Activated CD4-positive, alpha-beta T cell treated with anti-CD3 and anti-CD28 coated beads, Interleukin-2, amount 10 ng/mL, durations not matched to agents 7 days and 5 days (primary cell): ENCODE results near the gene GPR107. TPM values are rescaled to one million over a fixed set of nuclear protein-coding genes. Genes with fewer than 3 reads are reported as not detected.
A peak's percentile ranks its signal among the peaks of the same experiment; 100 is the strongest.

ENCODE experiments used
- CTCF ChIA-PET: fragments of 350-600 bp; sonication (Branson Sonifier 250); formaldehyde crosslinking; loops from one replicate; lab custom pipeline; 2021; ENCODE audit warnings: antibody characterized with exemption; lab: Charles Lee
- POLR2A ChIA-PET: fragments of 350-600 bp; sonication (Branson Sonifier 250); formaldehyde crosslinking; loops from one replicate; lab custom pipeline; 2021; ENCODE audit warnings: antibody characterized with exemption; lab: Charles Lee
- DNase-seq: peaks from one replicate; pipeline ENCODE4 v3.0.0-alpha.2; 2020
- H3K27ac Mint-ChIP-seq: one replicate; pipeline ENCODE4 v1.8.0; 2021; ENCODE audit warnings: mild to moderate bottlenecking, moderate library complexity, mixed read lengths
- H3K27me3 Mint-ChIP-seq: one replicate; pipeline ENCODE4 v1.8.0; 2021; ENCODE audit warnings: mixed read lengths
- H3K36me3 Mint-ChIP-seq: one replicate; pipeline ENCODE4 v1.8.0; 2021; ENCODE audit warnings: low read depth, mixed read lengths
- H3K4me1 Mint-ChIP-seq: one replicate; pipeline ENCODE4 v1.8.0; 2021; ENCODE audit warnings: mixed read lengths
- H3K4me3 Mint-ChIP-seq: one replicate; pipeline ENCODE4 v1.8.0; 2021; ENCODE audit warnings: mild to moderate bottlenecking, moderate library complexity, mixed read lengths
- H3K9me3 Mint-ChIP-seq: one replicate; pipeline ENCODE4 v1.8.0; 2021; ENCODE audit warnings: mixed read lengths
- total RNA-seq, 2 experiments: library from RNA; stranded (reverse); gene quantifications; one replicate each; pipeline ENCODE4 v1.2.3, GENCODE V29; 2021

The GPR107 gene
- total RNA-seq, 2 experiments from 2014 or later: 21.7 to 22.1 TPM

DNA sequence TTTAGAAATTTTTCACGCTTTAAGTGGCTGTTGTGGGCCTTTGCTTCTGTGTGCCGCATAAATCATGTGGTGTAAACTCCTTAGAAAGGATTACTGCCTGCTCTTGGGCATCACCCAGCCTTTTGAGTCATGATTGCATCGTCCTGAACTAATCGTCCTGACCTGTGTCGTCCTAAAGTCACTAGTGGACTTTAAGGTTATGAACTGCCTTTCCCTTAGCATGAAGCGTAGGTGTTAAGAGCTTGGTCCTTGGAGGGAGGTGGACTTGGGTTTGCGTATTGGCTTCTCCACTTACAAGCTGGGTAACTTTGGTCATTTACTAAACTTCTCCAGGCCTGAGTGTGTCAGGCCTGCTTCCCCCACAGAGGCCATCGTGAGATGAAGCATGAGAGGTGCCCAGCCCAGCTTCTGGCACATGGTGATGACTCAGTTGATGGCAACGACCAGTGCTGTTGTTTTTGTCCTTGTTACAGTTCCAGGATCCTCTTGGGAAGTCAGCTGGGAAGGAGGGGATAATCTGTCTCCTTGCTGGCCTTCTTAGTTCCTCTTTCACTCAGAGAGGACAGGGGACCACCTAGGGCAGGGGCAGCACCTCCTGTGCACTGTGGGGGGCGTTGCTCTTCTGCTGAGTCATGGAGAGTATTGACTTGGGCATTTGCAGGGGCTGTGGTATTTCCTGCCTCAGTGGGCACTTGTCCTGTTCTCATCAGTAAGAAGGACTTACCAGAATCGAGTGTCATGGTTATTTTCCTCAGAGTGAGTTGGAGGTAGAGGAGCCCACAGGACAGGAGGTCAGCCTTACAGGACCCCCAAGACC, 64.3 kb downstream of the GPR107 start:
- Mint-ChIP-seq H3K4me3 (no peak overlapping the region), H3K4me1 (peaks cover 2% of the 10 kb centered on the region), H3K36me3 (peaks cover 3% of the 10 kb centered on the region), H3K27me3 (no peaks in the 10 kb centered on the region), H3K27ac (no peak overlapping the region), H3K9me3 (no peaks in the 10 kb centered on the region)
- POLR2A ChIA-PET: no interaction called here
- CTCF ChIA-PET: interaction anchor here (1.5 to 2.0 kb wide), 2 partner anchors 10 kb away, joined by 5 to 6 read pairs; no protein-coding TSS in a partner anchor
- DNase-seq: no peak

GRCh38 chr9:130118841-130119518, 65.3 kb downstream of the GPR107 start:
- H3K27ac Mint-ChIP-seq: no peak overlapping the region
- ChIA-PET CTCF (no interaction called here), POLR2A (interaction anchor here (0.6 kb wide), 1 partner anchor 58 kb away, joined by 3 read pairs; no protein-coding TSS in a partner anchor)
- H3K4me1 Mint-ChIP-seq: peaks cover 2% of the 10 kb centered on the region
- no peak overlapping the region for H3K4me3 Mint-ChIP-seq
- no peak for DNase-seq
- H3K36me3 Mint-ChIP-seq: peaks cover 6% of the 10 kb centered on the region
- no peaks in the 10 kb centered on the region for H3K27me3 Mint-ChIP-seq
- H3K9me3 Mint-ChIP-seq: no peaks in the 10 kb centered on the region

DNA sequence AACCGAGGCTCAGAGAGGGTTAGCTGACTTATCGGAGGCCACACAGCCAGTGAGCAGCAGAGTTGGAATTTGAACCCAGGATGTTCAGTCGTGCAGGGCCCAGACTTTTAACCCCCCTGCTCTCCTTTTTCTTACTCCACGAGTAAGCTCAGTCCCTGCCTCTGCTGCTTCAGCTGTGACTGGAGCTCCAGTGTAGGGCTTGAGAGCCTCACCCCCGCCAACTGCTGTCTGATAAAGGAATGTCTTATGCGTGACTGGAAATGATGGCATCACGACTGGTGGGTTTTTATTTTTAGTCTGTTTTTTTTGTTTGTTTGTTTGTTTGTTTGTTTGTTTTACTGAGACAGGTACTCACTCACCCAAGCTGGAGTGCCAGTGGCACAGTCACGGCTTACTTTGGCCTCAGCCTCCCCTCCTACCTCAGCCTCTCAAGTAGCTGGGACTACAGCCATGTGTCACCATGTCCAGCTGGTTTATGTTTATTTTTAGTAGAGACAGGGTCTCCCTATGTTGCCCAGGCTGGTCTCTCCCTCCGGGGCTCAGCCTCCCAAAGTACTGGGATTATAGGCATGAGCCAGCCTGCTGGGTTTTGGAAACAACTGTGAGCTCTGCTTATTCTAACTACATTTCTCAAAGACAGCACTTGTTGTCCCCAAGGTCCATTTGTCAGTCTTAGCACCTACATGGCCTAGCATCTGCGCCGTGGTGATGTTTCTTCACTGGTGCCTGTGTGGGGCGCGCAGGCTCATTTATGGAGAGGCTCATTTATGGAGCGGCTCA, 66.0 kb downstream of the GPR107 start:
- POLR2A ChIA-PET: interaction anchor here (0.6 kb wide), 1 partner anchor 57 kb away, joined by 3 read pairs; no protein-coding TSS in a partner anchor
- Mint-ChIP-seq H3K36me3 (peaks cover 8% of the 10 kb centered on the region), H3K4me3 (no peak overlapping the region)

DNA sequence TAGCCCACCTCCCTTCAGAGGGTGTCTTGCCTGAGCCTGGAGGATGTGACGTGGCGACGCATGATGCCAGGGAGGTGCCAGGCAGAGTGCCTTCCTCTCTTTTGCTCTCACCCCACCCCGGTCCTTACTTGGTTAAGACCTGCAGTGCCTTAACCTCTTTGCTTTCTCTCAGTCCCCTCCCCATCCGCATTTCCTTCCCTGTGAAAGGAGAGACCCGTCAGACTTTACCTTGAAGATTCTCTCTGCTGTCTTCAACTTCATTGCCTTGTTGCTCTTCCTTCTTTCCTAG, 66.5 kb downstream of the GPR107 start:
- Mint-ChIP-seq H3K4me1 (peaks cover 2% of the 10 kb centered on the region), H3K9me3 (no peaks in the 10 kb centered on the region), H3K4me3 (no peak overlapping the region), H3K36me3 (peaks cover 6% of the 10 kb centered on the region), H3K27me3 (no peaks in the 10 kb centered on the region), H3K27ac (peak overlapping the region; percentile 3)
- ChIA-PET POLR2A (no interaction called here), CTCF (no interaction called here)
- no peak for DNase-seq

More for the DNA sequence above, 66.0 kb downstream of the GPR107 start:
- DNase-seq: no peak
- Mint-ChIP-seq H3K27ac (peak overlapping the region; percentile 78), H3K27me3 (no peaks in the 10 kb centered on the region), H3K9me3 (no peaks in the 10 kb centered on the region), H3K4me1 (peaks cover 2% of the 10 kb centered on the region)
- CTCF ChIA-PET: no interaction called here

DNA sequence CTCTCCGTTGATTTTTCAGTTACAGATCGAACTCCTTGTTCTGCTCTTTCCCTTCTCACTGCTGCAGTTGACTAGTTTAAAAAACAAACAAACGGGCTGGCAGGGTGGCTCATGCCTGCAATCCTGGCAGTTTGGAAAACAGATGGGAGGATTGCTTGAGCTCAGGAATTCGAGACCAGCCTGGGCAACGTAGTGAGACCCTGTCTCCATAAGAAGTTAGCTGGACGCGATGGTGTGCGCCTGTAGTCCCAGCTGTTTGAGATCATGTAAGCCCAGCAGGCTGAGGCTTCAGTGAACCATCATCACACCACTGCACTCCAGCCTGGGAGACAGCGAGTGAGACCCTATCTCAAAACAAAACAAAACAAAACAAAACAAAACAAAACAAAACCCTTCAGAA, 67.1 kb downstream of the GPR107 start:
- H3K36me3 Mint-ChIP-seq: peaks cover 6% of the 10 kb centered on the region
- H3K4me3 Mint-ChIP-seq: no peak overlapping the region
- peaks cover 2% of the 10 kb centered on the region for H3K4me1 Mint-ChIP-seq
- CTCF ChIA-PET: interaction anchor here (0.5 to 1.1 kb wide), 2 partner anchors 9 to 12 kb away, joined by 3 read pairs; no protein-coding TSS in a partner anchor
- no peaks in the 10 kb centered on the region for H3K9me3 Mint-ChIP-seq
- no peak for DNase-seq
- H3K27me3 Mint-ChIP-seq: no peaks in the 10 kb centered on the region
- POLR2A ChIA-PET: no interaction called here
- H3K27ac Mint-ChIP-seq: no peak overlapping the region

GRCh38 chr9:130122456-130122855, 68.8 kb downstream of the GPR107 start:
- peaks cover 19% of the 10 kb centered on the region for H3K36me3 Mint-ChIP-seq
- H3K9me3 Mint-ChIP-seq: no peaks in the 10 kb centered on the region
- CTCF ChIA-PET: interaction anchor here (0.8 to 1.3 kb wide), 3 partner anchors 10 to 48 kb away, joined by 3 read pairs; no protein-coding TSS in a partner anchor
- POLR2A ChIA-PET: no interaction called here
- no peak overlapping the region for H3K27ac Mint-ChIP-seq
- no peak for DNase-seq
- H3K4me1 Mint-ChIP-seq: peaks cover 15% of the 10 kb centered on the region
- H3K27me3 Mint-ChIP-seq: no peaks in the 10 kb centered on the region
- no peak overlapping the region for H3K4me3 Mint-ChIP-seq

GRCh38 chr9:130124085-130124860, 70.6 kb downstream of the GPR107 start:
- DNase-seq: no peak
- no peaks in the 10 kb centered on the region for H3K9me3 Mint-ChIP-seq
- H3K36me3 Mint-ChIP-seq: peaks cover 30% of the 10 kb centered on the region
- no peaks in the 10 kb centered on the region for H3K27me3 Mint-ChIP-seq
- CTCF ChIA-PET: interaction anchor here (0.5 to 1.4 kb wide), 7 partner anchors 8 to 697 kb away, joined by 3 to 6 read pairs (median 4); no protein-coding TSS in a partner anchor
- no peak overlapping the region for H3K27ac Mint-ChIP-seq
- POLR2A ChIA-PET: no interaction called here
- peaks cover 32% of the 10 kb centered on the region for H3K4me1 Mint-ChIP-seq
- no peak overlapping the region for H3K4me3 Mint-ChIP-seq

GRCh38 chr9:130126721-130127433, 73.2 kb downstream of the GPR107 start:
- H3K27ac Mint-ChIP-seq: peak overlapping the region; percentile 67
- H3K4me3 Mint-ChIP-seq: peak overlapping the region; percentile 2
- H3K27me3 Mint-ChIP-seq: no peaks in the 10 kb centered on the region
- ChIA-PET POLR2A (no interaction called here), CTCF (interaction anchor here (0.7 kb wide), 1 partner anchor 76 kb away, joined by 3 read pairs; no protein-coding TSS in a partner anchor)
- no peak for DNase-seq
- no peaks in the 10 kb centered on the region for H3K9me3 Mint-ChIP-seq
- H3K4me1 Mint-ChIP-seq: peaks cover 53% of the 10 kb centered on the region
- peaks cover 49% of the 10 kb centered on the region for H3K36me3 Mint-ChIP-seq

DNA sequence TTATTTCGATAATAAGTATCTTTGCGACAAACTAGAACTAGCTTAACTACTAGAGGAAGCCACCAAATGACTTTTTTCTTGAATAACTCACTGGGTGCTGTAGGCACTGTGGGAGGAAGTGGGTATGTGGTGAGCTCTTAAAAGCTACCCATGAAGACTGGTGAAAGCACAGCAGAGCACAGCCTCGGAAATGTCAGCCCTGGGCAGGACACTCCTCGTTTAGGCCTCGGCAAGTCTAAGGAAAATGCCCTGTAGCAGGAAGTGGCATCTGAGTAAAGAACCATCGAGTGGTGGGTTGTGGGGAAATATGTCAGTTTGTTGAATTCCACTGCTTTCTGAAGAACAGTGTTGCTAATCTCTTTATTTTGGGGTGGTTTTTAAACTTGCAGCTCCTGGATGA, 74.5 kb downstream of the GPR107 start:
- Mint-ChIP-seq H3K4me3 (peak overlapping the region; percentile 73), H3K9me3 (no peaks in the 10 kb centered on the region), H3K27ac (peak overlapping the region; percentile 97), H3K36me3 (peaks cover 55% of the 10 kb centered on the region), H3K27me3 (no peaks in the 10 kb centered on the region), H3K4me1 (peaks cover 56% of the 10 kb centered on the region)
- DNase-seq: peak; percentile 89
- ChIA-PET CTCF (interaction anchor here (0.5 to 1.2 kb wide), 4 partner anchors 11 to 207 kb away, joined by 3 to 5 read pairs (median 4); no protein-coding TSS in a partner anchor), POLR2A (interaction anchor here (1.0 kb wide), 1 partner anchor 10 kb away, joined by 3 read pairs; no protein-coding TSS in a partner anchor)

DNA sequence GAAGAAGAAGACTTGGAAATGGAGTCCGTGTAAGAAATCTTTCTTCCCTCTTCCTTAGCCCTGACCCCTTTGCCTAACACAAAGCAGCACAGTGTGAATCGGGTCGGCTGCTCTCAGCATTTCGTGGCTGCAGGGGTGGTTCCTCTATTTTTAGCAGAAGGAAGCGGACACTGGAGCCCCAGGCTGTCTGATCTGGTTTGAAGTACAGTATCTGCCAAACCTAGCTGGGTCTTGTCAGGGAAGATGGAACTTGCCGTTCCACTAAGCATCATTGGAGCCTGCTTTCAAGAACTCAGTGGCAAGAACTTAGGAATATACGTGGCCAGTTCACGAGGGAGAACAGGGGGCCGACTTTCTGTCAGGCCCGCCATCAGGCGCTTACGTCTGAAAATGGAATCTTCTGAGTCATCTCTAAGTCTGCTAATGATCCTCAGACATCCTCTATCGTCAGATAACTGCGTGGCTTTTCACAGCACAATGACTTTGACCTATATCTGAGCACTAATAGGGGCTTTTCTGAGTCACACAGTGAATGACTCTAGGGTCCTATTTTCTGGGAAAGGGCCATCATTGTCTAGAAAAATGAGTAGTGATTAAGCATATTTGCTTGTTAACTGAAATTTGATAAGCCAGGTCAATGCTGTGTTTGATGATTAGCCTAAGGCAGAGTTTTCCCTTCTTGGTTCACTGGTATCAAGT, 75.2 kb downstream of the GPR107 start:
- peak overlapping the region; percentile 73 for H3K4me3 Mint-ChIP-seq
- H3K27me3 Mint-ChIP-seq: no peaks in the 10 kb centered on the region
- peak; percentile 50 for DNase-seq
- CTCF ChIA-PET: interaction anchor here (0.7 to 1.2 kb wide), 2 partner anchors 12 to 16 kb away, joined by 3 to 5 read pairs; no protein-coding TSS in a partner anchor
- H3K4me1 Mint-ChIP-seq: peaks cover 56% of the 10 kb centered on the region
- H3K36me3 Mint-ChIP-seq: peaks cover 57% of the 10 kb centered on the region
- H3K27ac Mint-ChIP-seq: peak overlapping the region; percentile 97
- no peaks in the 10 kb centered on the region for H3K9me3 Mint-ChIP-seq
- POLR2A ChIA-PET: interaction anchor here (1.0 kb wide), 1 partner anchor 10 kb away, joined by 3 read pairs; no protein-coding TSS in a partner anchor
